IPS DF 4.7 (cell line): Measurements from ENCODE around the gene ZNF385B.
"Not testable (repeated sequence)": the region's sequence is repeated elsewhere in the genome, so short reads cannot be mapped to it uniquely, and the experiment has no call there.

Source experiments
- DNase-seq: peaks from one replicate; pipeline ENCODE4 v3.0.0-alpha.2; 2013; ENCODE audit warnings: low spot score; ENCODE audit errors: extremely low read depth

ZNF385B gene

DNA sequence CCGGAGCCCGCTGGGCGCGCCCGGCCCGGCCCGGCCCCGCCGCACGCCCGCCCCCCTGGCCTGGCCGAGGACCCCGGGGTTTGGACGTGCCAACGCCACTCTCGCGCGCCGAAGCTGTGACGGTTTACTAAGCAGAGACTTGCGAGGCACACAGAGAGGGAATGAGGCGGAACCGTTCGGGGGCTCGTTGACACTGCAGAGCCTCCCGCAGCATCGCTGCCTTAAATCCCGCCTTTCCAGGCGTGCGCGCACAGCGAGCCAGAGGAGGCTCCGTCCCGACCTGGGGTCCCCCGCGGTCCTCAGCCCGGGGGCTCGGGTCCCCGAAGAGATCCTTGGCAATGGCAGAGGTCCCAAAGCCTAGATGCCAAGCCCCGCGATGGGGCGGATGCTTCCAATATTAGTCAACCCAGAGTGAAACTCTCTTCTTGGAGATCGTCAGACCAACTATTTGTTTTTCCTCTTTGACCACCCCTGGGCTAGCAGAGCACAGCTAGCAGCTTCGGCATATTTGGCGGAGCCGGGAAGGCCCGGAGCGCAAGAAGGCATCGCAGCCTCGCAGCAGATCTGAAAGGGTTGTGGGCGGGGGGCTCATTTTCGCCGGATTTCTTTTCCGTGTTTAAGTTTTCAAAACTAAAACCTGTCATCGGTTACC is at the start of gene ZNF385B:
TSS of gene ZNF385B (minus strand) at position 197 of the 652 bp plus-strand sequence.
- DNase-seq, result no peak

DNA sequence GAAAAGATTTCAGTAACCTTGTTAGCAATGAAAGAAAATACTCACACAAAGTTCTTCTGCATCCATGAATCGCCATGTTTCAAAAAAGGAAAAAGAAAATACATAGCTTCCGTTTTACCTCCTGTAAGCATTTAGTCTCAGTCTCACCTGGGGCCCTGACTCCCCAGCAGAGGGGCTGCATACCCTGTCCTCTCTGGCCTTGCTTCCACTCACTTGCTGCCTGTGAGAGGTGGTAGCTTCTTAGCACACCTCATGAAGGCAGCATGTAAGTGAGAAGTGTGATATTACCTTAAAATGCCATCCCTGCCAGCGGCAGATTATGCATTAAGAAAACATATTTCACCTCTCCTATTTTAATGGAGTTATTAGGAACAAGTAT is 49.3 kb upstream of the ZNF385B start:
- no peak for DNase-seq

DNA sequence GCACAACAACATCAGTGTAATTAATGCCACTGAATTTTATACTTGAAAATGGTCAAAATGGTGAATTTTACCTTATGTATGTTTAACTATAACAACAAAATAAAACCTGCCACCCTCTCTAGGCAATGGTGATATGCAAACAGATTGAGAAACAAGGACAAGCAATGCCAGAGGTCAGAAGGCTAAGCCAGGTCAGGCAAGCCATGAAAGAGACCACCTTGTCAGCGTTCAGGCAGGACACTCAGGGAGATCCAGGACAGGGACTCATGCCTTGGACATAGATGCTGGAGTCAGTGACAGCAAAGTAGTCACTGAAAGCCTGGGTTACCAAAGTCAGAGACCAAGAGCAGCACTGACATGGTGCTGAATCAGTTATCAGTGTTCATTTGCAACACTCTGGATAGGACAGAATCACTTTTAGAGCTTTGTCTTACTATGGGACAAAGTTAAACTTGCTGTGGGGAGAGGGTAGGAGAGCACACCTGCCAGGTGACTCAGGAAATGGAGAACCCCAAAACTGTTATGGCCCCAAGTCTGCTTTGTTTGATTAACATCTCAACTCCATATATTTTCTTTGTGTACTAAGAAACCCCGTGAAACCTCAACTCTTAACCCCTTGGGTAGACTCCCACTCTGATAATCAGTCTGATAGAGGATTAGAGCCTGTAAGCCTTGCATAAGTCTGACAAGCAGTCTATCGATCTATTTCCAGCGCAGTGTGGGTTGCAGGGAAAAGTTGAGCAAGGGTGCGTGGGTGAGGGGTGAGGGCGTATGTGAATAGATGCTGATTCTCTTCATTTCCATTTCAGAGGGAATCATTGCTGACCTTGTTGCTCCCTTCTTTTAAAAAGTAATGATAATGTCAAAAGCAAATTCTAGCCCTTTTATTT is 48.7 kb upstream of the ZNF385B start:
- no peak for DNase-seq

DNA sequence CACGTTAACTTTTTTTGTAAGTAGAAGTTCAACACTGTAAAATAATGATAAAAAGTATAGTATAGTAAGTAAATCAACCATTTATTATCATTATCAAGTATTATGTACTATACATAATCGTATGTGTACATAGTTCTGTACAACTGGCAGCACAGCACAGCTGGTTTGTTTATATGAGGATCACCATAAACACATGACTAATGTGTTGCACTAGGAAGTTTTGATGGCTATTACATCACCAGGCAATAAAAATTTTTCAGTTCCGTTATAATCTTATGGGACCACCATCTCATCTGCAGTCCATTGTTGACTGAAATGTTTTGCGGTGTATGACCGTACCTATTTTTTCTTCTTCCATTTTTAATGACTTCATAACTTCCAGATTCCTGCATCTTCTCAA is 39.2 kb upstream of the ZNF385B start:
- no peak for DNase-seq

DNA sequence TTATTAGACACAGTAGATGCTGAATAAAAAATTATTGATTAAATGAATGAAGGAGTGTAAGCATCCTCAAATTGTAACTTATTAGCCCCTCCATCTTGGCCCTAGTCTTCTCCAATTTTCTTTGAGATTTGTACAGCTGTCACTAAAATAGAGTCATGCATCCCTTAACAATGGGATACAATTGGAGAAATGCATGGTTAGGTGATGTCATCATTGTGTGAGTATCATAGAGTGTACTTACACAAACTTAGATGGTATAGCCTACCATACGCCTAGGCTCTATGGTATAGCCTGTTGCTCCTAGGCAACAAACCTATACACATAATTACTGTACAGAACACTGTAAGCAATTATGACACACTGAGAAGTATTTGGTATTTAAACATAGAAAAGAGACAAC is 38.3 kb upstream of the ZNF385B start:
- no peak for DNase-seq

DNA sequence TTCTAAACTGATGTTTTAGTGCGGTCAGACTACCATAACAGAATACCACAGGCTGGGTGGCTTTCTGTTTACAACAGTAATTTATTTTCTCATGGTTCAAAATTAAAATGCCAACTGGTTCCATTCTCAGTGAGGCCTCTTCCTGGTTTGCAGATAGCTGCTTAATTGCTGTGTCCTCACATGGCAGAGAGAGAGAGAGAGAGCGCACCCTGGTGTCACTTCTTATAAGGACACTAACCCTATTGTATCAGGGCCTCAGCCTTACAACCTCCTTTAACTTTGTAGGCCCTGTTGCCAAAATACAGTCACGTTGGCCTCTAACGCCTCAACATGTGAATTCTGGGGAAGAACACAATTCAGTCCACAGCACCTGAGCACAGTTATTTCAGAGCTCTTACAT is 37.5 kb upstream of the ZNF385B start:
- peak; percentile 76 for DNase-seq

DNA sequence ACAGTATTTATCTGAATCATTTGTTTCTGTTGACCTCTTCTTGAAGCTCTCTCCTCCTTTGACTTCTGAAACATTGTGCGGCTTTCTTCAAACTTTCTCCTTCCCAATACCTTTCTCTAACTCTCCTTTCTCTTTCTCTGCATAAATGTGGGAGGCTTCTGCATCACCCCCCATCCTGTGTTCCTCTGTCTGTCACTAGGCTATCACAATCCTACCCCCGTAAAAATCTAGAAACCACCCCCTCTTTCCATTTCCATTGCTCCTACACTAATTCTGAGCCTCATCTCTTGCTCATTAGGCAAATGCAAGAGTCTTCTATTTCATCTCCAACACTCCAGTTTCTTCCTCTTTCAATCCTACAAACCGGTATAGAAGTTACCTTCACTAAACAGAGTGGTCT is 32.2 kb upstream of the ZNF385B start:
- no peak for DNase-seq

DNA sequence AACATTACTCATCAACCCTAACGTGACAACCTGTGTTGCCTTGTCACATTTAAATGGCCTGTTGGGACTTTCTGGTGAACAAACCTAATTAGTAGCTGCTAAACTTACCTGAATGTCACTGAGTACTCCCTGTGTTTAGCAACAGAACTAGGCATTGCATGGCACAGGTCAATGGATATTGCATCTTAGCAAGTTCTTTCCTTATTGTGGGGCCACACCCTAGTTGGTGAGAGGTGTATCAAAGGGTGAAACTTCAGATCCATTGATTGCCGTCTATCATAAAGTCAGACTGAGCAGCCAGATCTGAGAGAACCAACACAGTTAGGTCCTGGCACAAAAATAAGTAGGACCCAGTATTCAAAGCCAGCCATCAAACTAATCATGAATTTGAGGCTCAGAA is 29.8 kb upstream of the ZNF385B start:
- DNase-seq, result no peak

DNA sequence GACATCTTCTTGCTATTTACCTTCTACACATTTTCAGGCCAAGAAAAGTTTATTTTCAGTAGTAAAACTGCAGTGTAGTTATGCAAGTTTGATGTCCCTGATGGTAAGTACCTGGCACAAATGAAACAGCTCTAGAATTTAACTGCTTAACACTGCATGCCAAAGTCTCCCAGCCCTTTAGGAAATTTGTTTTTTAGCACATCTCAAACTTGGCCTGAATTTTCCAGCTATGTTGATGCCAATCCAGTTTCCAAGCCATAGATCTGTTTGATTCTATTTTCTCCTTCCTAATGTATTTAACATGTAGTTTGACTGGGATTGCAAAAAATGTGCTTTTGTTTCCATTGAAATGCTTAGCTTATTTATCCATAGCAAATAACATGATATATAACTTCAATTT is 29.3 kb upstream of the ZNF385B start:
- DNase-seq, result no peak

DNA sequence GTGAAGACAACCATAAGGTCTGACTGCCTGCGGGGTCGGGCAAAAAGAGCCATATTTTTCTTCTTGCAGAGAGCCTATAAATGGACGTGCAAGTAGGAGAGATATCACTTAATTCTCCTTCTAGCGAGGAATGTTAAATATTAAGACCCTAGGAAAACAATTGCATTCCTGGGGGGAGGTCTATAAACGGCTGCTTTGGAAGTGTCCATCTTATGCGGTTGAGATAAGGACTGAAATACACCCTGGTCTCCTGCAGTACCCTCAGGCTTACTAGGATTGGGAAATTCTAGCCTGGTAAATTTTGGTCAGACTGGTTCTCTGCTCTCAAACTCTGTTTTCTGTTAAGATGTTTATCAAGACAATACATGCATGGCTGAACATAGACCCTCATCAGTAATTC is 27.2 kb upstream of the ZNF385B start:
- DNase-seq, result not testable (repeated sequence)

DNA sequence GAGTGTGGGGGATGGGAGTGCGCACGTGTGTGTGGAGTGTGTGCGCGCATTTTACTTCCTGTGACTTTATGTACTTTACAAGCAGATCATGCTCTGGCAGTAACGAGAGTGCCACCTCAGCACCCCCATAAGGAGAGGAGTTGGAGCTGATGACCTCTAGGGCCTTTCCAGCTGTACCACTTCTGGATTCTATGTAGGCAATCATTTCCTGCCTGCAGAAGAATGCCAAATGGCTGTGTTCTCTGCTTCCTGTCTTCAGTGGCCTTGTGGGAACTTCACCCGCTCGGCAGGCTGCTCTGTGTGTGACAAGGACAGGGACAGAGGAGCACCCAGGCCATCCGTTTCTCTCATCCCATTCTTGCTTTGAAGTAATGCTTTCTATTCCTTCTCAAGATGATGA is 22.8 kb upstream of the ZNF385B start:
- no peak for DNase-seq

DNA sequence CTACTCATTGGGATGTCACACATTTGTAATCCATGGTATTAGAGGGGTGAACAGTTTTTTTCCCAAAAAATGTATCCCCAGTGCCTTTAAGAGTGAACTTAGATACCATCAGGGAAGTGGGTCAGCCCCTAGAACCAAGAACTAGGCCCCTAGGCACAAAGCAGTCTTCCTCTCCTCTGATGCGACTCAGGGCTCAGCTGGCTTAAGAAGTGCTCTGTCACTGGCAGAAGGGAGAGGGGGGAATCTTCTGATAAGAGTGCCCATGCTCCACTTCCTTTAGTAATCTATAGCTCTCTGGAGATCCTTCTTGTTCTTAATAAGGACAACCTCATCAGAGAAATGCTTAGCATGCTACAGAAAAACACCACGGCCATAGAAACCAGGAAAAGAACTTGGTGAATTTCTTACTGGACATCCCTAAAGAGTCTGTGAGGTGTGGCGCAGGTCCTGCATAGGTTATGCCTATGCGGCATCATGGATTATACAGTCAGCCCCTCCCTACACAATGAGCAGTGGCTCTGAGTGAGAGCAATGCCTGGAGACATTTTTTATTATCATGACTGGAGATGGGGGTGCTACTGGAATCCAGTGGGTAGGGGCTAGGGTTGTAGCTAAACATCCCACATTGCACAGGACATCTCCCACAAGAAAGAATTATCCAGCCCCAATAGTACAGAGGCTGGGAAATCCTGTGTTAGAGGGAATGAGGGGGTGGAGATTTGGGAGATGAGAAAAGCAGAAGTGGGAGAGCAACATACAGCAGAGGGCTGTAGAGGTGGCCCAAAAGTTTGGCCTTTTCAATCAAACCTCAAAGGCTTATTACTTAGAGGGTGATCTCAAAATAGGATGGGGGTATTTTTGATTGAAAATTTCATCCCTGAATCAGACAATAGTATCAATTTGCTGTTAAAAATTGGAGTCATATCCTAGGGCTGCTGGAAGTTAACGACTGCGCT is 21.7 kb upstream of the ZNF385B start:
- no peak for DNase-seq

DNA sequence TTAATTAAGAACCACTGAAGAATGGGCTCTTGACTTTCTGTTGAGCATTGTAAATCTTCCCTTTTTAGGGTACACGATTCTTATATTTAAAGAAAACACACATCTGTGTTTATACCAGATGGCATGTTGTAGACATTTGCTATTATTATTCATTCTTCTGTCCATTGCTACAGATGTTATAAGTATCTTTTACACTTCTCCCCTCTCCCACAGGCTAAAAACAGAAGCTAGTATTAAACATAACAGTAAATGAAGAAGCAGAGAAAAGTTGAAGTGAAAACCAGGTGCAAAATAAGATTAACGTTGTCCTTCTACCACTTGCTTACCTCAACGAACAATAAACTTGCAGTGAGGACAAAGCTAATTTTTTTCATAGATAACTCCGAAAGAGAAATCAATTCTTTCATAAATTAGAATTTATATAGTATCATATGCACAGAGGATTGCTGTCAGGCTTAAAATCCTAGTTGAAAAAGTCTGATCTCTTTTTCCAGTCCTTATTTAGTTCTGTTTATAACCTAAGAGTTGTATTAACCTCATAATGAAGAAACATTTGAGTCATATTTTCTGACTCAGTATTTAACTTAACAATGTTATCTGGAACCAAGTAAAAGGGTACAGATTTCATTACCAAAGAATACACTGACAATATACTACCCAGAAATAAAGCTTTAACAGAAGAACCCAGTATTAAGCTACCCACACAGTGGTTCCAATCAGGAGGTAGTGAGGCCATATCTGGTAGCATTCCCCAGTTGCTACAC is 16.4 kb upstream of the ZNF385B start:
- DNase-seq, result no peak

DNA sequence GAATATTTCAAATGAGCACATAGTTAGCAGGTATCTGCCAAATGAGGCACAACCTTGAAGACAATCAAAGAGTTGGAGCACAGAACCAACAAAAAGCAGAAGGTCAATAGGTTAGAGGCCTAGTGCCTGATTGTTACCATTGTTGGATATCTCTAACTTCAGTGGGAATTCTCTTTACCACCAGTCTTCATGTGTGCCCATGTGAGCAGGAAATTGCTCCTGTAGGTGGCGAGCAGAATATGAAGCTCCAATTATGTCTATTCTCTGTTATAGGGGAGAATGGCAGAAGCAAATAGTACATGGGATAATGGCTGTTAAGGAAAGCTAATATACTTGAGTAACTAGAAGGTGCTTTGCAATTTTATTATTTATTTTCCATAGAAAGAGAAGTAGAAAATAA is 14.9 kb upstream of the ZNF385B start:
- no peak for DNase-seq

DNA sequence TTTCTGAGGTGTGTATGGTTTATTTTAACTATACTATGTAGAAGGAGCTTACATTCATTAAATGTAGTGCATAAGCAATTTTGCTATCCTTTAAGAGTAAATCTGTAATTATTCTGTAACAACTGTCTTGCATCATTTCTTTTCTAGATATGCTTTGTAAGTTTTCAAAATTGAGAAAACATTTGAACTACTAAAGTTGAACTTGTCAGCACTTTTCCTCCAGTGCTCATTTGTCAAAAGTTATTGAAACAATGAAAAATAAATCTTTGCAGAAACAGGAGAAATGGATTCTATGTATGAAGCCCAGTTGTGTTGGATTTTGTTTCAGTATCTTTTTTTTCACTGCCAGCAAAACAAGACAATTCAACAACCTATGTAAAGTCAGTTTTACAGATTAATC is 14.5 kb upstream of the ZNF385B start:
- DNase-seq, result no peak

DNA sequence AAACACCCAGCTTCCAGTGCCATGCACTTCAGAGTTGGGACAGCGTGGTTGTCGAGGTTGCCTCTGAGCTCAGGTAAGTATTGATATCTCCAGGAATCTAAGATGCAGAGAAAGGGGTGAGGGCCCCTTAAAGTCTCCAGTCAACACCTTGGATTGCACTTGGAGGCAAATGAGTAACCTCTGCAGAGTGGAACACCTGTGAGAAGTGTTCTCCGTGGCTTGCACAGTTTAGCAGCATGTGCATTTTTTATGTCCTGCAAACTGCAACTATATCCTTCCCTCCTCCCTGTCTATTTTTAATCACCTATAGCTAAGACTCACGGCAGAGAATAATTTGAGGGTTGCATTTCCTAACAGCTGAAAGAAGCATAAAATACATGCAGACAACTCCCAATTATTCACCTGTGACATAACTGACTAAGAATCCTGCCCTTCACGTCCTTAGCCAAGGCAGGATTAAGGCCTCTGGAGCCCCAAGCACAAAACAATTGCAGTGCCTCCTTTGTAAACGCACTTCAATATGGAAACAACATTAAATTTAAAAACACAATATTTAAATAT is 1.6 kb upstream of the ZNF385B start:
- no peak for DNase-seq

DNA sequence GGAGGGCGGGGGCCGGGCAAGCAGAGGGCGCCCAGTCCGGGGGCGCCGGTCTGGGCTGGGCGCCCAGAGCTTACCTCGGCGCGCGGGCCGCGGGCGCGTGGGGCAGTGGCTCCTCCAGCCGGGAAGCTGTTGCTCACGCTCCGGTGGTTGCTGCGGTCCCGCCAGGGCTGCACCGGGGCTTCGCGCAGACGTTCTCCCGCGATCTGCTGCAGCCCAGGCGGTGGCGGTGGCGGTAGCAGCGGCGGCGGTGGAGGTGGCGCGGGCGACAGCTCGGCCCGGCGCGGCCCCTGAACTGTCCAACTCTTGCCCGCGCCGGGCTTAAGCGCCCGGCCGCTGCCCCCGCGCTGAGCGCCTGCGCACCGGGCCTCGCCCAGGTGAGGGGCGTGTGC is 391 bp downstream of the ZNF385B start:
- no peak for DNase-seq

DNA sequence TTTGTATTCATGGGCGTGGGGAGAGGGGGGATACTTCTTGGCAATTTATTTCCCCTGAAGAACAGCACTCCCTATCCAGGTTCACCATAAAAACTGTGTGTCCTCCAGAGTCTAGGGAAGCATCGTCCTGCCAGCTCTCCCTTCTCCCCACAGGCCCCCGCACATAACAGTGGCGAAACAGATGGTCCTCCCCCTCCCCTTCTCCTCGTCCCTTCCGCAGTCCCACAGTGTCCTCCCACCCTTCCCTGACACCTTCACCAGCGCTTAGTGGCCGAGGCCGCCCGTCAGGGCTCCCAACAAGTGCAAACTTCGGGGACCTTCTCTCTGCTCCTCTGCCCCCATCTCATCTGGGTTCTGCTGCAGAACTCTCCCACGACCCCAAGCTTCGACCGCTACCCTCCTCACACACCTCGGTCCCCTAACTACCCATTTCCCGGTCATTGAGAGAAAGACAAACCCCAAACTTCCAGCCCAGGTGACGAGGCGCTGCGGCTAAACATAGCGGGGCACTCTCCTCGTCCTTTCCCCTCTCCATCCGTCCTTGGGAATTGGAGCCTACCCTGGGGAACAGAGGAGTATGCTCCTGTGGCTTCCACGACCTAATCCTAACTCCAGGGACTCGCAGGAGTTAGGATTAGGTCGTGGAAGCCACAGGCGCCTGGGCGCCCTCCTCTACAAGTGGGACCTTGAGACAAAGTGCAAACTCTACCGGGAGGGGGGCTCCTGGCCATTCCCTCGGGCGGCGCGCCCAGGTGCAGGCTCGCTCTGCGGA is 971 bp downstream of the ZNF385B start:
- DNase-seq, result no peak

DNA sequence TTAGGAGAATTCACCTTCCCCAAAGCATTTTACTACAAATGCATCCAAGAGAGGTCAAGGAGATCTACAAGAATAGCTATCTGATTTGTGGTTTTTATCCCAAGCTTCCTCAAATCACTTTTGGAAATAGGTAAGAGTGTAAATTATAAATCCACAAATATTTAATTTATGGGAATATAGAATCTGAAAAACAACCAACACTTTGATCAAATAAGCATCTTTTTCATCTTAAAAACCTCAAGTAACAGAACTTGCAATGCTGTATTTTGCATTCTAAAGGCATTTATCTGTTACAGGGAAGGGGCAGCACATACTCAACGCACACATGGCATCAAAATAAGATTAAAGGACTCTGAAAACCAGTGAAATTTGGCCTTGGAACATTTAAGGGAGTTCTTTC is 1.9 kb downstream of the ZNF385B start:
- no peak for DNase-seq

DNA sequence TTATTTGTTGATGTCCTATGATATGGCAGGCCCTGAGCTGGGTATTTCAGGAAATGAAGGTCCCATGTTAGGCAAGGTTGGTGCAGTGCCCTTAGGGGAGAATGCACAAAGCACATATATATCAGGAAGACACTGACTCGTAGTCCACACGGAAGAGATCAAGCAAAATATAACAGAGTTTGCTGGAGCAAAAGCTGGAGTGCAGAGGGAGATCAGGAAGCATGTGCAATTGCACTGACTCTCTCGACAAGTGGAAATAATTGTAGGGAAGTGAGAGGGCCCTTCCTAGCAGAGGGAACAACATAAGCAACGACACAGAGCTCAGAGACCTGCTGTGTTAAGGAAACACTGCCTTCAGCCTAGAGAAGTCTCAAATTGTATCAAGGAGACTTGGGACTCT is 4.2 kb downstream of the ZNF385B start:
- DNase-seq, result no peak
